GM21423 (cell line): ENCODE results near the gene HDAC9.
"Not testable (repeated sequence)": the region's sequence is repeated elsewhere in the genome, so short reads cannot be mapped to it uniquely, and the experiment has no call there.

Experiments
- ATAC-seq: cut with Tn5 transposase; IDR thresholded peaks from one replicate; pipeline ENCODE4 v1.9.1; 2021; ENCODE audit warnings: mild to moderate bottlenecking, moderate library complexity; ENCODE audit not compliant: unreplicated experiment

HDAC9 gene

GRCh38 chr7:18936265-18936664, 440.7 kb downstream of the HDAC9 start:
- ATAC-seq: no peak

DNA sequence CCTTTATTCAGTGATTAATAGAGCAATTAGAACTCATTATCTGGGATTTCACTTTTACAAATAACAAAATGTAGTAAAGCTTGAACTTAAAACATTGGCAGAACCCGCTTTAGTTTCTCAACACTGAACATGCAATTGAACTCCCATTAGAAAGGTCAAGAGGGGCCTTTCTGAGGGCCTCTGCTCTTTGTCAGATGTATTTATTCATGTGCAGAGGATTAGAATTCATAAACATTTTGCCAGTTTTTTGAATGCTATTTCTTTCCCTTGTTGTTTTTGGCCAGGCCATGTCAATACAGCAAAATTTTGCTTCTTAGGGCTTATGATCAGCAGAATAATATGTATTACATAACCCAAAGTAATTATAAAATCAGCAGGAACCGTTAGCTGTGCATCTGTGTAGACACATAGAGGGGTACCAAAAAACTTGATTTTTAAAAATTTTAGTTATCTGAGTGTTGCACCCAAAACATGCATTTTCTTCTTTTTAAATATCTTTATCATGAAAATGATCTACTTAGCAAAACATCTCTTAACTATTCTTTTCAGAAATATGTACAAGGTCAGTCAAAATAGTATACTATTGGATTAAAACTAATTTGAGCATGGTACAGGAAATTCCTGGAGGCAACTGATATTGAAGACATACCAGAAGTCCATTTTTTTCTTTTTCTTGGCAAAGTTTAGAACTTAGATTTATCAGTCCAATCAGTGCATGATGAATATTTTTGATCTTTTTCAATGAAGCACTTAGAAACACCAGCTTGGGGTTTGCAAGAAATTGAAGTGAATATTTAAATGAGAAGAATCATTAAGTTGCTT, 444.4 kb downstream of the HDAC9 start:
- ATAC-seq: no peak

DNA sequence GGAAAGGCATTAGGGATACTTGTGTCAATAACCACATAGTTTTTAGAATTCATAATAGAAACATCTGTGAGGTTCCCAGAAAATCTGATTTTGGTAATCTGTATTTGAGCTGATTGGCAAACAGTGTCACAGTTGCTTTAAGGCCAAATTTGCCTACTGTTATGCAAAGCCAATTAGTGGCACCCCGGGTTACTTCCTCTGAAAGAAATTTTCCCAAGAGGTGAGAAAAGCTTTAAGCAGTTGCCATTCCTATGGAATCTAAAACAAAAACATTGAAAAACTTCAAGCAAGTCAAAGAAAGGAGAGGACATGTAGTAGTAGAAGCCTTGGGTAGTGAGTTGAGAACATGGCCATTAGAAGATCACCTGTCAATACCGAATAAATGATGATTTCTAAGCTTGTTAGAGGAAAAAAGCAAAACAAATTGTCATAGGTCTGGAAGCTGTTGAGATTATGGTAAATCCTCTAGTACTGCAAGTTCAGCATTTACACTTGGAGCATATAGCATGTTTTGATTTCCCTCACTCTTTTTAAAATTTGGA, 445.1 kb downstream of the HDAC9 start:
- ATAC-seq: no peak

- ATAC-seq: no peak
These were observed 445.7 kb downstream of the HDAC9 start for GRCh38 chr7:18941207-18941606.

GRCh38 chr7:18948521-18948920, 453.0 kb downstream of the HDAC9 start:
- ATAC-seq: no peak

DNA sequence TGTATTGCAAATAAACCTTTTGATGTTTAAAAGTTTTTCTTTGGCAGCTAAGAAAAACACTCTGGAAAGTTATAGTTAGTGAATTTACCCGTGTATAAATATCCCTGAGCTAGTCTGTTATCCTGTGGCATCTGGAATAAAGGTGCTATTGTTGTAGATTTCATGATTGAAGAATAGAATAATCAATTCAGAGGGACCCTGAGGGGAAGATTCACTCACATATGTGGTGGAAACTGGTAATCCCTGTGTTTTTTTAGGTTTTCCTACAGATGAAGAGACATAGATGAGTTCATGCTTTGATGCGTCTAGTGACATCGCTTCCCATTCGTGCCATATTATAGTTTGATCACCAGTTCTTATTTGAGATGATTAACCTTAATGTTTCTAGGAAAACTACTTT, 457.3 kb downstream of the HDAC9 start:
- ATAC-seq: no peak

- no peak for ATAC-seq
These were observed 463.1 kb downstream of the HDAC9 start for GRCh38 chr7:18958627-18959026.

DNA sequence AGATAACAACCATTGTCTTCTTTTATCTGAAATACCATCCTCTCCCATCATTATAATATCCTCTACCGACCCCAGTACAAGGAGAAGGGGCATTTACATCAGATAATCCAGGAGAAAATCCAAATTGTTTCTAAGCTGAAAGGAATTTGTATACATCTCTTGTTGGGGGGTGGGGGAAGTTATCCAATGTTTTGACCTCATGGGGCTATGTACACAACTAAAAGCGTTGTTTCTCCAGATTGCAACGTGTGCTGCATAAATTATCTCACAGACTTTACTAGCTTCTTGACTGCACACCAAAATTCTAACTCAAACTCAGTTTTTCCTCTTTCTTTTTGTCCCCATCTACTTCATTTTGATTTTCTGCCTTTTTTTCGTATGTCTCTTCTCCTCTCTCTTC, 465.2 kb downstream of the HDAC9 start:
- ATAC-seq: no peak

- no peak for ATAC-seq
These were observed 466.5 kb downstream of the HDAC9 start for GRCh38 chr7:18962031-18962430.

DNA sequence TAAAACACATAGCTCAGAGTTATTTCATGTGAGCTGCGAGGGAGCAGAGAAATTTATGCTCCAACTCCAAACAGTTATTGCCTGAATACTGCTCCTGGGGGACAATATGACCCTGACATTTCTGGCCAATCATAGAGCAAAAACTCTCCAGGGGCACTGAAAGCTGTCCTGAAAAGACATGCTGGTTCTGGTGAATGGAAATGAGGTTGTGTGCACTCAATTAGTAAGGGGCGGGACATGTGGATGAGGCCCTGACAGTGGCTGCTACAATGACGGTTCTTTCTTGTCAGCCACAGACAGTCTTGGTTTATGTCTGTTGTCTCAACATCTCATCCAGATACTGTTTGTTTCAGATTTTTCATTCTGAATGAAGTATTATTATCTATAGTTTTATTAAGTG, 470.1 kb downstream of the HDAC9 start:
- ATAC-seq: no peak

DNA sequence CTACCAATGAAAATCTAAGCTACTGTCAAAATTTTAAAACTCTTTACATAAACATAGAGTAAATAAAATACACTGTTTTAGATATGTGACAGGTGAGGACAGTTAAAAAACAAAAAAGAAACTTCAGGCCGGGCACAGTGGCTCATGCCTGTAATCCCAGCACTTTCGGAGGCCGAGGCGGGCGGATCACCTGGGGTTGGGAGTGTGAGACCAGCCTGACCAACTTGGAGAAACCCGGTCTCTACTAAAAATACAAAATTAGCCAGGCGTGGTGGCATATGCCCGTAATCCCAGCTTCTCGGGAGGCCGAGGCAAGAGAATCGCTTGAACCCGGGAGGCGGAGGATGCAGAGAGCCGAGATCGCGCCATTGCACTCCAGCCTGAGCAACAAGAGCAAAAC, 472.2 kb downstream of the HDAC9 start:
- not testable (repeated sequence) for ATAC-seq

DNA sequence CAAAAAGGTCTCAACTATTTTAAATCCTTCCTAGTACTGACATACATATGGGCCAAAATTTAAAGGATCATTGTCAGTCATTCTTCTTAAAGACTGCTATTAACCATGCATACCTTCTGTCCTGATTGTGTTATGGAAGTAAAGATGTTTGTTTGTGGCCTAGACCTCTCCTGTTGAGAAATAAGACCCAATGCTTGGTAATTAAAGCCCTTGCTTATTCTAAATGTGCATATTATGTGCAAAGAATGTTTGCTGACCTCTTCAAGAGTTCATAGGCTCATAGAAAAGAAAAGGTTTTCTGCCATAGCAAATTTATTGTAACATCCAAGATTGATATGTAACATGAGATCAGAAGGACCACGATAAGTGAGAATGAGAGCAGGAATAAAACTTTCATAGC, 476.3 kb downstream of the HDAC9 start:
- ATAC-seq: no peak

DNA sequence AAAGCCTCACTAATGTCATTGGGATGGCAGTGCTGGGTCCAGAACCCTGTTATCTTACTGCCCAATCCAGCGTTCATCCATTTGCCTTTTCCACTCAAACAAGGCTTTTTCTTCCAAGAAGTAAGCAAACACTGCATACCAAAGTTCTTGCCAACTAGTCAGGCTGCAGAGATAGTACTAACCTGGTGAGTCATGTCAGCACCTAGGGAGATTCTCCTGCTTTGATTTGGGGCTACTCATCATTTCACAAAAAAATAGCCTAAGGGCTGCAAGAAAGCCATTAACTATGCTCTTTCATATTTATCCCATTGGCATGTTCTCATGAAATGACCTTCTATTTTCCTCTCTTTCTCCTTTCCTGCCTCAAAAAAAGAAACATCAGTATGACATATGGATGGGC, 479.3 kb downstream of the HDAC9 start:
- ATAC-seq: no peak

- no peak for ATAC-seq
These were observed 479.7 kb downstream of the HDAC9 start for GRCh38 chr7:18975276-18975675.

GRCh38 chr7:18975689-18976280, 480.2 kb downstream of the HDAC9 start:
- ATAC-seq: no peak

GRCh38 chr7:18976715-18977471, 481.3 kb downstream of the HDAC9 start:
- no peak for ATAC-seq

DNA sequence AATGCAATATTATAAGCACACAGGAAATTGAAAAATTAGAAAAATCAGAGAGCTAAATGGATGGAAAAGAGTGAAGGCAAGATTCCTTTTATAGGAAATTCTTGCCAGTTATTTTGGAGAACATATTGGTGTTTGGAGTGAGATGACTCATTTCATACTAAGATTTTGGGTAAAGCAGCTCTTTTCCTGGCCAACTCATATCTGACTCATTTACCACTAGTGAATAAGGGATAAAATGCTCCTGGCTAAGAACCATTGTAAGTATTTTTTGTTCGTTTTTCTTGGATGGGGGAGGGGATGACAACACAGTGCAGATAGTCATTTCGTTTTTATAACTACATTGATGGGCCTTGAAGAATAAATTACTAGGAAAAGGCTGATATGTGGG, 482.6 kb downstream of the HDAC9 start:
- no peak for ATAC-seq

- not testable (repeated sequence) for ATAC-seq
These were observed 495.2 kb downstream of the HDAC9 start for GRCh38 chr7:18990700-18991099.

- no peak for ATAC-seq
These were observed 498.6 kb downstream of the HDAC9 start for GRCh38 chr7:18993933-18994668.

DNA sequence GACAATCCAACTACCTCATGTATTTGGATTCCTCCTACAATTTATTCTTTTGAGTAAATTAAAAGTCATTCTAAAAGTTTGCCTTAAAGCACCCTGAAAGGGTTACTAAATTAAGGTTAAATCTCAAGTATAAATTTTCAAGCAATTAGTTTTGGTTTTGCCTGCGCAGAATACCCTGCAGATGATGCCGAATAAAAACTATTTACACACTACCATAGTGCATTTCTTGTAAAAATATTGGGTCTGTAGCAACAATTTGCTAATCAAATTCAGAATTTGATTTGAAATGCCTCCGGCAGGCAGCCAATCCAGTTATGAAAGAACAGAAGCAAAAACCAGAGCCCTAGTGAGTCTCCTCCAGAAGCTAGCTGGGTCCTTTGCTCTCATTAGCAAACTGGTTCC, 499.7 kb downstream of the HDAC9 start:
- ATAC-seq: no peak

GRCh38 chr7:18995811-18996426, 500.4 kb downstream of the HDAC9 start:
- no peak for ATAC-seq
